SK-N-SH treated with all-trans-retinoic acid at 6 μM for 48 hours (cell line): ENCODE data around the gene CD74.

ENCODE experiments used
- POU6F1 ChIP-seq: fragments of 250-450 bp; sonication (Bioruptor Pico); IDR thresholded peaks from 2 replicates; pipeline ENCODE4 v1.8.0; 2021; ENCODE audit warnings: low read depth, mild to moderate bottlenecking, moderate library complexity, borderline replicate concordance
- RARB ChIP-seq: fragments of 250-450 bp; sonication (Bioruptor Pico); IDR thresholded peaks from 2 replicates; pipeline ENCODE4 v1.8.0; 2021; ENCODE audit warnings: mild to moderate bottlenecking, moderate library complexity
- SNAI2 ChIP-seq: fragments of 250-450 bp; sonication (Bioruptor Pico); IDR thresholded peaks from 2 replicates; pipeline ENCODE4 v1.5.0; 2020; ENCODE audit warnings: mild to moderate bottlenecking, moderate library complexity
- ZNF565 ChIP-seq: fragments of 450-650 bp; formaldehyde crosslinking; conservative IDR thresholded peaks from 2 replicates; pipeline ENCODE4 v1.5.0; 2020; ENCODE audit warnings: low read depth, mild to moderate bottlenecking, moderate library complexity

GRCh38 chr5:150461231-150461630, 48.5 kb upstream of the CD74 start:
- TF ChIP-seq ZNF565 (CRISPR knock-in tag) (no peak), RARB (CRISPR knock-in tag) (no peak), SNAI2 (CRISPR knock-in tag) (no peak), POU6F1 (CRISPR knock-in tag) (no peak)
